ENCODE measurements around the gene NDUFS8. TPM values are rescaled to one million over a fixed set of nuclear protein-coding genes. Genes with fewer than 3 reads are reported as not detected.

The NDUFS8 gene
- total and polyA plus RNA-seq, 2 of the 4 experiments (the other 2 are of a cell fraction): 85.9 to 131 TPM

DNA sequence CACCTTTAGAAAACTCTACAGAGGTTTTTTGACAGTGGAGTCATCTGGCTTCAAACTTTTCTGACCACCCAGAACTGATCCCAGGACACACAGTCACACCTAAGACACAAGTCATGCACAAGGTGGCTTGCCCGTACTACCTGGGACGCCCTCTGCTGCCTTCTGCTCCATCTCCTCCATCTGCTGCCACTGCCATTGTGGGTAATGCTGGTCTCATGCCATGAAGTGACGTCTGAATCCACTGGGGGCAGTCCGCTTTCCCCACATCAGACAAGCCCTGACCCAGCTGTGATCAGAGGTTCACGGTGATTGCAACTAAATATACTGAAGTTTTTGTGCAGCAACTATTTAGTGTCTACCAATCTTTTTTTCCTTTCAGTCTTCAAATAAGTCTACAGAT lies 5.4 kb upstream of the NDUFS8 start:
- no peaks in the 10 kb centered on the region for H4K20me1 ChIP-seq (ENCODE audit: insufficient read depth, low read length)
- H2BK15ac ChIP-seq (ENCODE audit: low read depth, low read length): no peak overlapping the region
- dilution Hi-C loops (cut with HindIII; ENCODE audit: low sequenced_read_pairs, unreplicated experiment): no loop called here
- H3K4me2 ChIP-seq (ENCODE audit: low read depth, low read length): no peak overlapping the region
- no peak overlapping the region for H4K91ac ChIP-seq (ENCODE audit: insufficient read depth, low read depth, low read length)
- no peak overlapping the region for H3K14ac ChIP-seq (replicated peaks; ENCODE audit: low read depth, low read length)
- no peak overlapping the region for H3K56ac ChIP-seq (ENCODE audit: extremely low read depth, insufficient read depth, low read length)
- ChIA-PET POLR2A (ENCODE audit: unreplicated experiment) (interaction anchor here (1.1 kb wide), 1 partner anchor 10 kb away, joined by 3 read pairs; no protein-coding TSS in a partner anchor), CTCF (interaction anchor here (0.6 to 0.8 kb wide), 3 partner anchors 15 to 193 kb away, joined by 3 read pairs; partner anchors contain the start of gene ALDH3B1)
- no peak overlapping the region for H4K8ac ChIP-seq (ENCODE audit: low read depth in 2 of 2, low read length in 2 of 2)
- no peak overlapping the region for H2AFZ ChIP-seq (replicated peaks; ENCODE audit: low read length, poor library complexity)
- H3K9me3 ChIP-seq (ENCODE audit: control insufficient read depth, insufficient read depth, low read length): no peaks in the 10 kb centered on the region
- peaks cover 15 to 33% of the 10 kb centered on the region in 2 experiments; a peak in 3 of 4 replicates for H3K79me1 ChIP-seq (ENCODE audit: low read depth in 1 of 2, low read length in 2 of 2)
- H3K9me1 ChIP-seq (ENCODE audit: insufficient read depth, low read length): peaks cover 8% of the 10 kb centered on the region
- no peak overlapping the region for H2BK20ac ChIP-seq (ENCODE audit: low read depth, low read length)
- no TSS peak for BruUV-seq (replicated peaks)
- DNase-seq (no peak), ATAC-seq (ENCODE audit: low read depth) (no peak)
- peaks cover 26% of the 10 kb centered on the region for H3K36me3 ChIP-seq (ENCODE audit: control insufficient read depth, insufficient read depth, low read length)
- no peak overlapping the region for H2BK120ac ChIP-seq (ENCODE audit: low read depth, low read length)
- H3K27me3 ChIP-seq (ENCODE audit: control insufficient read depth, insufficient read depth, low read length): no peaks in the 10 kb centered on the region
- WGBS, 2 experiments (ENCODE audit: extremely low coverage in 2 of 2, insufficient read length in 1 of 2): 88% methylated on average over 3 of the region's 5 CpGs; no CpG with 5 or more reads in 1 of the 2 experiments
- no peak overlapping the region for H4K5ac ChIP-seq (ENCODE audit: low read depth, low read length)
- no peak overlapping the region for H3K23ac ChIP-seq (ENCODE audit: low read depth, low read length)
- H3K18ac ChIP-seq (ENCODE audit: low read depth, low read length): no peak overlapping the region
- no peak overlapping the region for H3K27ac ChIP-seq (ENCODE audit: insufficient read depth, low read length)
- intact Hi-C loops (cut with micrococcal nuclease): no loop called here
- no peak overlapping the region for H3K4me3 ChIP-seq (ENCODE audit: insufficient read depth, low read depth, low read length)
- H3K9ac ChIP-seq (ENCODE audit: low read depth, low read length): no peak overlapping the region
- no peak overlapping the region for H2AK9ac ChIP-seq (replicated peaks; ENCODE audit: low read depth, low read length, poor library complexity)
- peaks cover 27% of the 10 kb centered on the region for H3K4me1 ChIP-seq (ENCODE audit: control insufficient read depth, insufficient read depth, low read length)
- TF ChIP-seq CEBPB (IDR thresholded peaks at IDR 0.05; ENCODE audit: low read depth, low read length) (no peak), USF2 (IDR thresholded peaks at IDR 0.05; ENCODE audit: low read depth, low read length) (no peak), MAZ (IDR thresholded peaks at IDR 0.05; ENCODE audit: borderline replicate concordance, low read depth, low read length) (no peak), RAD21 (IDR thresholded peaks at IDR 0.05; ENCODE audit: low read length) (no peak), NFE2L2 (IDR thresholded peaks at IDR 0.05; ENCODE audit: low read depth, low read length) (no peak), FOS (IDR thresholded peaks at IDR 0.05; ENCODE audit: low read depth, low read length) (no peak), SMC3 (IDR thresholded peaks at IDR 0.05; ENCODE audit: low read depth, low read length) (no peak), MAFK (IDR thresholded peaks at IDR 0.05; ENCODE audit: low read depth, low read length) (no peak), ELK1 (IDR thresholded peaks at IDR 0.05; ENCODE audit: borderline replicate concordance, low read depth, low read length) (no peak), MXI1 (IDR thresholded peaks at IDR 0.05; ENCODE audit: borderline replicate concordance, low read depth, low read length) (no peak), RCOR1 (IDR thresholded peaks at IDR 0.05; ENCODE audit: insufficient replicate concordance, low read length) (no peak), POLR2A (IDR thresholded peaks at IDR 0.05; ENCODE audit: low read depth, low read length) (no peak), RFX5 (IDR thresholded peaks at IDR 0.05; ENCODE audit: low read depth, low read length) (no peak), CHD1 (IDR thresholded peaks at IDR 0.05; ENCODE audit: low read depth, low read length) (no peak), BHLHE40 (IDR thresholded peaks at IDR 0.05; ENCODE audit: low read depth, low read length) (no peak)
- TF ChIP-seq, protein P1, sequence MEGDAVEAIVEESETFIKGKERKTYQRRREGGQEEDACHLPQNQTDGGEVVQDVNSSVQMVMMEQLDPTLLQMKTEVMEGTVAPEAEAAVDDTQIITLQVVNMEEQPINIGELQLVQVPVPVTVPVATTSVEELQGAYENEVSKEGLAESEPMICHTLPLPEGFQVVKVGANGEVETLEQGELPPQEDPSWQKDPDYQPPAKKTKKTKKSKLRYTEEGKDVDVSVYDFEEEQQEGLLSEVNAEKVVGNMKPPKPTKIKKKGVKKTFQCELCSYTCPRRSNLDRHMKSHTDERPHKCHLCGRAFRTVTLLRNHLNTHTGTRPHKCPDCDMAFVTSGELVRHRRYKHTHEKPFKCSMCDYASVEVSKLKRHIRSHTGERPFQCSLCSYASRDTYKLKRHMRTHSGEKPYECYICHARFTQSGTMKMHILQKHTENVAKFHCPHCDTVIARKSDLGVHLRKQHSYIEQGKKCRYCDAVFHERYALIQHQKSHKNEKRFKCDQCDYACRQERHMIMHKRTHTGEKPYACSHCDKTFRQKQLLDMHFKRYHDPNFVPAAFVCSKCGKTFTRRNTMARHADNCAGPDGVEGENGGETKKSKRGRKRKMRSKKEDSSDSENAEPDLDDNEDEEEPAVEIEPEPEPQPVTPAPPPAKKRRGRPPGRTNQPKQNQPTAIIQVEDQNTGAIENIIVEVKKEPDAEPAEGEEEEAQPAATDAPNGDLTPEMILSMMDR (conservative IDR thresholded peaks at IDR 0.05; ENCODE audit: low read depth, low read length): no peak
- in situ Hi-C loops (cut with MboI; ENCODE audit: low sequenced_read_pairs): no loop called here
- peak overlapping the region; percentile 35; the same call in 1 of the 2 replicates for H2AK5ac ChIP-seq (ENCODE audit: low read depth, low read length)
- no peak overlapping the region for H2BK5ac ChIP-seq (ENCODE audit: low read depth, low read length, poor library complexity, severe bottlenecking)
- H3K4ac ChIP-seq (ENCODE audit: low read depth, low read length): no peak overlapping the region
